Measurements from ENCODE around the gene MAZ.
"Not testable (repeated sequence)": the region's sequence is repeated elsewhere in the genome, so short reads cannot be mapped to it uniquely, and the experiment has no call there.

Gene MAZ

GRCh38 chr16:29784157-29784556 is 22.2 kb upstream of the MAZ start:
- DNase-seq (ENCODE audit: low read depth in 2 of 2, low spot score in 1 of 2), result no peak

GRCh38 chr16:29784901-29785500 is 21.3 kb upstream of the MAZ start:
- DNase-seq (ENCODE audit: low read depth in 2 of 2, low spot score in 1 of 2), result peak; percentile 46 to 51

DNA sequence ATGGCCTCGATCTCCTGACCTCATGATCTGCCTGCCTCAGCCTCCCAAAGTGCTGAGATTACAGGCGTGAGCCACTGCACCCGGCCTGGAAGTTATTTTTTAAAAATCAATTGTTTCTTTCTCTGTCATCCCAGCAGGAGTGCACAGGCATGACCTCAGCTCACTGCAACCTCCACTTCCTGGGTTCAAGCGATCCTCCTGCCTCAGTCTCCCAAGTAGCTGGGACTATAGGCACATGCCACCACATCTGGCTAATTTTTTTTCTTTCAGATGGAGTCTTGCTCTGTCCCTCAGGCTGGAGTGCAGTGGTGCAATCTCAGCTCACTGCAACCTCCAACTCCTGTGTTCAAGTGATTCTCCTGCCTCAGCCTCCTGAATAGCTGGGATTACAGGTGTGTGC is 19.2 kb upstream of the MAZ start:
- DNase-seq (ENCODE audit: low read depth in 2 of 2, low spot score in 1 of 2), result not testable (repeated sequence)

DNA sequence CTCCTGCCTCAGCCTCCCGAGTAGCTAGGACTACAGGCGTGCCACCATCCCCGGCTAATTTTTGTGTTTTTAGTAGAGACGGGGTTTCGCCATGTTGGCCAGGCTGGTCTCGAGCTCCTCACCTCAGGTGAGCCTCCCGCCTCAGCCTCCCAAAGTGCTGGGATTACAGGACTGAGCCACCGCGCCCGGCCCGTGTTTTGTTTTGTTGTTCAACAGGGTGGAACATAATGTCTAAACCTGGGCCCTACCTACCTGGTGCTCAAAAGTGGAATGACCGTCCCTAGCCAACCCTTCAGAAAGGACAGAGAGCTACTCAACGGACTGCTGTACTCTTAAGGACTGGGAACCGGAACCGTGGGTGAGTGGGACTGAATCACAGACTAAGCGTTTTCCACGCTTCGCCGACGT is 16.6 kb upstream of the MAZ start:
- DNase-seq (ENCODE audit: low read depth in 2 of 2, low spot score in 1 of 2), result no peak

DNA sequence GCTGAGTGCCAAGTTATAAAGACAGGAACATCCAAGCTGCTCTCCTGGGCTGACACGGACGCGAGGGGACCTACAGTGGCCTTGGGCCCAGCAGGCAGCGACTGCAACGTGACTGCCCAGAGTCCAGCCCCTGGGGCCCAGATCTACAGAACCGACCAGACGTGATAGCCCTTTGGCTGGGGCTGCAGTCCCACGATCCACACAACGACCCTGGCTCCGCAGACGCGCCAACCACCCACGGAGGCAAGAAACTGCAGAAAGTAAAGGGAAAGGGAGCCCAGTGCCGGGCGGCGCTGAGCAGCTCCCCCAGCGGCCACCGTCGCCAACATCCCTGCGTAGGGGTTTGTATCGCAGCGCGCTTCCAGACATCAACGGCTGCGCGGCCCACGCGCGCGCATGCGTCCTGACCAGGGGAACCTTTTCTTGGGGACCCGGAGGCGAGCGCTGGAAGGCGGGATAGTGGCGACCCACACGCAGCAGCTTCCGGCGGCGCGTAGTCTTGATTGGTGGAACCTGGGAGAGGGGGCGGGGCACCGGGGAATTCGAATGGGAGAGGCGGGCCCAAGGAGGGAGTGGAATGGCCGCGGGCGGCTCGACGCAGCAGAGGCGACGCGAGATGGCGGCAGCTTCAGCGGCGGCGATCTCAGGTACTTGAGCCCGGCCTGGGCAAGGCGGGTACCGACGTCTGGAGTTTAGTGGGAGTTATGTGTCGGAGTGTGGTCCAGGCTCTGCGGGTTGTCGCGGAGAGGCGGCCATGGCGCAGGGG is 16.0 kb upstream of the MAZ start, which contains the start of gene KIF22:
TSS of gene KIF22 (plus strand) at position 569 of the 766 bp plus-strand sequence. CDS start at position 578, 9 bp downstream.
- DNase-seq (ENCODE audit: low read depth in 2 of 2, low spot score in 1 of 2), result peak; percentile 99 to 100

GRCh38 chr16:29790949-29791844 is 15.1 kb upstream of the MAZ start:
- no peak for DNase-seq (ENCODE audit: low read depth in 2 of 2, low spot score in 1 of 2)

DNA sequence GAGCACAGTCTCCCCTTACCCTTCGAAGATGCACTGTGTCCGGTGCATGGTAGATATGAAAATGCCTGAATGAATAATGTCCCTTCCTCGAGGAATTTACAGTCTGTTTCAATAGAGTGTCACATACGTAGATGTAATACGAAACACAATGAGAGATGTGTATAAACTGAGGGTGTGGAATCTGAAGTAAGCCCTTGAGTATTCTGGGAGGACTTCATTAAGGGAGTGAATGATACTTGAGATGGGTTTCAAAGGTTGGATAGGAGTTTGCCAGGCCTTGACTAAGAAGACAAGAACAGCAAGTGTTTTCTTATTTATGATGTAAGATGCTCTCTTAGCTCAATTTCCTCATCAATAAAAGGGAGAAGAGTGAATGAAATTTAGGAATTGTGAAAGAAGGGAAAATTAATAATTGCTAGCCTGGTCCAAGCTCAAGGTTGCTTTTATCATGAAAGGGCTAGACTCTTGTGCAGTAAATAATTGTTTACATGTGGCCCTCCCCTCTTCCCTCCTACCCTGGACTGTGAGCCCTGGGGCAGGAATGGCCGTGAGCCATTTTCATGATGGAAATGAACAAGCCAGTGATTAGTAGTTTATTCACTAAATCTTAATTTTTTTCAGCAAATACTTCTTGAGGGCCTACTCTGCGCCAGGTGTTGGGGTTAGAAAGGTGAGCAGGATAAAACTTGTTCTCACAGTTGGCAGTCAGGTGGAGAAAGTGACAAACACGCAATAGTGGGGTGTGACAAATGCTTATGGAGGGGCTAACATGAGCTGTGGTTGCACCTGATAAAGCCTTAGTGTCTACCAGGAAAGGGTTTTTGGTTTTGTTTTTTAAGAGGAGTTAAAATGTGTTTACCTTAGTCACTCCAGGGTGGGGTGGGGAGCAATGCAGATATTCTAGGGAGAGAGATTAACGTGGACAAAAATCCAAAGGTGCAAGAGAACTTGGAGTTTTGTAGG is 14.2 kb upstream of the MAZ start:
- no peak for DNase-seq (ENCODE audit: low read depth in 2 of 2, low spot score in 1 of 2)

- not testable (repeated sequence) for DNase-seq (ENCODE audit: low read depth in 2 of 2, low spot score in 1 of 2)
Measured at GRCh38 chr16:29793153-29793552, 13.2 kb upstream of the MAZ start.

- DNase-seq (ENCODE audit: low read depth in 2 of 2, low spot score in 1 of 2), result no peak
Measured at GRCh38 chr16:29794231-29794710, 12.1 kb upstream of the MAZ start.

GRCh38 chr16:29802416-29802935 is 3.9 kb upstream of the MAZ start:
- no peak for DNase-seq (ENCODE audit: low read depth in 2 of 2, low spot score in 1 of 2)

DNA sequence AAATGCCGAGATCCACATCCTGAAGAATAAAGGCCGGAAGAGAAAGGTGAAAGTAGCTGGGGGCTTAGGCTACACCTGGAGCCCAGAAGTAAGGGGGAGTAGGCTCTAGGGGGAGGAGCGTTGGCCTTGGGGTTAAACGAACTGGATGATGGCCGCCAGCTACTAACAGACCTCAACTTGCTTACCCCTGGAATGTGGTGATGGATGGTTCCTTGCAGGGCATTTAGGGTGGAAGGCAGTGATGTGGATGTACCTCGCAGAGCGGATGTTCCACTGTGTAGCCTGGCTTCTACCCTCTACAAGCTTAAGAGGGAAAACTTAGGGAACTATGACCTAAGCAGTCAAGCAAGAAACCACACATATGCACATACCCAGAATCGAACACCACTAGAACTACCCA is 2.3 kb upstream of the MAZ start:
- DNase-seq (ENCODE audit: low read depth in 2 of 2, low spot score in 1 of 2), result no peak

DNA sequence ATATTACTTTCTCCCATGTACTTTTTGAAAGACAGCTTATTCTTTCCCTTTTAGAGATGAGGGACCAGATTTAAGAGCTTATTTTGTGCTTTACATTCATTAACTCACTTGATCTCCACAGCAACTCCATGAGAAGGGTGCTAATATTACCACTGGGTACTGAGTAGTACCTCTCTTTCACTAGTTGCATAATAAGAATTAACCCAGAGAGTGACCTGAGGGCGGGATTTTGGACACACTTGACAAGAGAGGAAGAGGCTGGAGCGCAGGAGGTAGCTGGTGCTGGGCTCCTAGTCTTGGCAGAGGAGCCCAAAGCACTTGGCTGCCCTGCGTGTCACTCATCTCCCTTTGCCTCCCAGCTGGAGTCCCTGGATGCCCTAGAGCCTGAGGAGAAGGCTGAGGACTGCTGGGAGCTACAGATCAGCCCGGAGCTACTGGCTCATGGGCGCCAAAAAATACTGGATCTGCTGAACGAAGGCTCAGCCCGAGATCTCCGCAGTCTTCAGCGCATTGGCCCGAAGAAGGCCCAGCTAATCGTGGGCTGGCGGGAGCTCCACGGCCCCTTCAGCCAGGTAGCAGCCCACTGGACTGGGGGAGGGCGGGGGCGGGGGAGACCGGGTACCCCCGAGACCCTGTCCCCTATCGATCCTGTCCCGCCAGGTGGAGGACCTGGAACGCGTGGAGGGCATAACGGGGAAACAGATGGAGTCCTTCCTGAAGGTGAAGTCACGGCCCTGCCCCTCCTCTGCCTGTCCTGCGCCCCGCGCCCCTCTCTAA is 1.7 kb upstream of the MAZ start:
- DNase-seq (ENCODE audit: low read depth in 2 of 2, low spot score in 1 of 2), result no peak

GRCh38 chr16:29805232-29806098 is 864 bp upstream of the MAZ start:
- peak; percentile 96 for DNase-seq (ENCODE audit: low read depth in 2 of 2, low spot score in 1 of 2)

DNA sequence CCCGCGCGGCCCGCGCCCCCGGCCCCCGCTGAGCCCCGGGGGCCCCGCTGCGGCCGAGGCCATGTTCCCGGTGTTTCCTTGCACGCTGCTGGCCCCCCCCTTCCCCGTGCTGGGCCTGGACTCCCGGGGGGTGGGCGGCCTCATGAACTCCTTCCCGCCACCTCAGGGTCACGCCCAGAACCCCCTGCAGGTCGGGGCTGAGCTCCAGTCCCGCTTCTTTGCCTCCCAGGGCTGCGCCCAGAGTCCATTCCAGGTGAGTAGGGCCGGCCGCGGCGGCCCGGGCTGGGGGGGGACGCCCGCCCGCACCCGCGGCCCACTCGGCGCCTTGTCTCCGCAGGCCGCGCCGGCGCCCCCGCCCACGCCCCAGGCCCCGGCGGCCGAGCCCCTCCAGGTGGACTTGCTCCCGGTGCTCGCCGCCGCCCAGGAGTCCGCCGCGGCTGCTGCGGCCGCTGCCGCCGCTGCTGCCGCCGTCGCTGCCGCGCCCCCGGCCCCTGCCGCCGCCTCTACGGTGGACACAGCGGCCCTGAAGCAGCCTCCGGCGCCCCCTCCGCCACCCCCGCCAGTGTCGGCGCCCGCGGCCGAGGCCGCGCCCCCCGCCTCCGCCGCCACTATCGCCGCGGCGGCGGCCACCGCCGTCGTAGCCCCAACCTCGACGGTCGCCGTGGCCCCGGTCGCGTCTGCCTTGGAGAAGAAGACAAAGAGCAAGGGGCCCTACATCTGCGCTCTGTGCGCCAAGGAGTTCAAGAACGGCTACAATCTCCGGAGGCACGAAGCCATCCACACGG is 504 bp downstream of the MAZ start:
- DNase-seq (ENCODE audit: low read depth in 2 of 2, low spot score in 1 of 2), result no peak

GRCh38 chr16:29807426-29808218 is 1.3 kb downstream of the MAZ start:
- DNase-seq (ENCODE audit: low read depth in 2 of 2, low spot score in 1 of 2), result peak; percentile 70 to 83

DNA sequence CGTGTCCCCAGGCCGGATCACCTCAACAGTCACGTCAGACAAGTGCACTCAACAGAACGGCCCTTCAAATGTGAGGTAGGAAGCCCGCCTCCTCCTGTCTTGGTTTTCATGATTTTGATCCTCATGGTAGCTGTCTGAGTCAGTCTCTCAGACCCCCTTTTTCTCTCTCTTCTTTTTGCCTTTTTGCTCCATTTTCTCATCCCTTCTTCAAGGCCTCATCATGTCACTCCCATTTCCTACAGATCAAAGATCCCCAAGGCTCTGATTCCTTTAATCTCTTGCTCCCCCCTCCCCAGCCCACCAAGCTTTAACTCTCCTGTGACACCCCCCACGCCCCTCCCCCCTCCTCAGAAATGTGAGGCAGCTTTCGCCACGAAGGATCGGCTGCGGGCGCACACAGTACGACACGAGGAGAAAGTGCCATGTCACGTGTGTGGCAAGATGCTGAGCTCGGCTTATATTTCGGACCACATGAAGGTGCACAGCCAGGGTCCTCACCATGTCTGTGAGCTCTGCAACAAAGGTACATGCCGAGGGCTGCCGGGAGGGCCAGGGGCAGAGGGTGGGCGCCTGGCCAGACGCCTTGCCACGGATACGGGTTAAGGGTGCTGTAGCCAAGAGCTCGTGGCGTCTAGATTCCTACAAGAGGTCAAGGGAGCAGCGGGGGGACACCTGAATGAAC is 2.0 kb downstream of the MAZ start:
- no peak for DNase-seq (ENCODE audit: low read depth in 2 of 2, low spot score in 1 of 2)
